AG09319 (cell line): ENCODE measurements around the gene OVCA2.

Source experiments
- DNase-seq: peaks from one replicate; pipeline ENCODE4 v3.0.0-alpha.2; 2010; ENCODE audit warnings: low read depth; ENCODE audit errors: extremely low read depth
- TF ChIP-seq, protein P1 (sequence below): IDR thresholded peaks from 2 replicates; pipeline ENCODE4 v1.5.1; 2011; ENCODE audit warnings: low read depth, mild to moderate bottlenecking, inconsistent platforms, low read length, moderate library complexity

OVCA2 gene

DNA sequence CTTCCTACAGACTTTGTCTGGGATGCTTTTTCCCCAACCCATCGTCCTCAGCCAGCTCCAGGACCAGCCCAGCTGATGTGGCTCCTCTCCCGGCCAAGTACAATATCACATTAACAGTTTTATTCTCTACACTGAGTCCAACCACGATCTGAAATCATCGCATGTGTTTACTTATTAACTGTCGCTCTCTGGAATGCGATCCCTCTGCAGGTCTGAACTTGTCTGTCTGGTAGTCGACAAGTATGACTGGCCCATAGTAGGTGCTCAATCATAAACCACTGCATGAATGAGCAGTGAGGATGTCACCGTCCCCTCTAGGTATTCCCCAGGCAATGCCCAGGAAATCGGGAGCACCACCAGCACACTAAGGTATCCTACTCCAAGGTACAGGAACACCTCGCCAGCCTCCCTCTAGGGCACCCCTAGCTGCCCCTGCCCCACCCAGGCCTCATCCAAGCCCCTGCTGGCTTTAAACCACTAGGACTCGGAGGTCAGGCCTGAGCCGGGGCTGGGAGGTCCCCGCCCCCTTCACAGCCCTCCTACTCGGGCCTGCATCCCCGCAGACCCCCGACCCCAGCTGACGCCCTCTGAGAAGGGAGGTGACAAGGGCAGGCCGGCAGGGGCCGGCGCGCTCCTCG, 44.4 kb upstream of the OVCA2 start:
- DNase-seq: no peak
- TF ChIP-seq, protein P1, sequence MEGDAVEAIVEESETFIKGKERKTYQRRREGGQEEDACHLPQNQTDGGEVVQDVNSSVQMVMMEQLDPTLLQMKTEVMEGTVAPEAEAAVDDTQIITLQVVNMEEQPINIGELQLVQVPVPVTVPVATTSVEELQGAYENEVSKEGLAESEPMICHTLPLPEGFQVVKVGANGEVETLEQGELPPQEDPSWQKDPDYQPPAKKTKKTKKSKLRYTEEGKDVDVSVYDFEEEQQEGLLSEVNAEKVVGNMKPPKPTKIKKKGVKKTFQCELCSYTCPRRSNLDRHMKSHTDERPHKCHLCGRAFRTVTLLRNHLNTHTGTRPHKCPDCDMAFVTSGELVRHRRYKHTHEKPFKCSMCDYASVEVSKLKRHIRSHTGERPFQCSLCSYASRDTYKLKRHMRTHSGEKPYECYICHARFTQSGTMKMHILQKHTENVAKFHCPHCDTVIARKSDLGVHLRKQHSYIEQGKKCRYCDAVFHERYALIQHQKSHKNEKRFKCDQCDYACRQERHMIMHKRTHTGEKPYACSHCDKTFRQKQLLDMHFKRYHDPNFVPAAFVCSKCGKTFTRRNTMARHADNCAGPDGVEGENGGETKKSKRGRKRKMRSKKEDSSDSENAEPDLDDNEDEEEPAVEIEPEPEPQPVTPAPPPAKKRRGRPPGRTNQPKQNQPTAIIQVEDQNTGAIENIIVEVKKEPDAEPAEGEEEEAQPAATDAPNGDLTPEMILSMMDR: no peak

DNA sequence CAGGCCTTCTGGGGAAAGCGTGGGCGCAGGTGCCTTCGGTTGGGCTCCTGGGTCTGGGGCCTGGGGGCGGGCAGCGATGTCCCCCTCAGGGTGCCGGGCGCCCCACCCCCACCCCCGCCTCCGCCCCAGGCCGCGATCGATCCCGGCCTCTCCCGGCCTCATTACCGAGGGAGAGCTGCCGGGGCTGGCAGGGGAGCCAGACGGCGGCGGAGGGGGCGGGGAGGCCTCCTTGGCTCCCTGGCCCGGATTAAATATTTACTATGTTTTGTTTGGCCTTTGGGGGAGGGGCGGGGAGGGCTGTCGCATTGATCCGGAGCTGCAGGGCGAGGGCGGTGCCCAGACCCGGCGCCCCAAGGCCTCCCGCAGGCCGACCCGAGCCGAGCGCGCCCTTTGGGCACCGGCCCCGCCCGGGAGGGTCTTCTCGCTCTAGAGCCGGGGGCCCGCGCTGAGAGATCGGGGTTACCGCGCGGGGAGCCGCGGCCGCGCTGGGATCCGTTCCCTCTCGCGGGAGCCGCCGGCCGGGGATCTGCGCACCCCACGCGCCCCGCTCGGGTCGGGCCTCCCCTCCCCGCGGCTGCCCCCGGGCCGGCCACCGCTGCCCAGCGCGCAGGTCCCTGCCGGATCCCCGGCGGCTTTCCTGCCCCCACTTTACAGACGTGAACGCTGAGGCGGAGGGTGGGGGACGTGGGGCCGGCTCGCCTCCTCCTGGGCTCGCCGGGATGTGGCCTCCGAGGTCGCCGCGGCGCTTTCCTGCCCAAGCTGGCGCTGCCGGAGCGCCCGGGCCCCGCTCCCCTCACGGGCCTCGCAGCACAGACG, 43.7 kb upstream of the OVCA2 start:
- DNase-seq: no peak
- TF ChIP-seq, protein P1: no peak

GRCh38 chr17:1999557-2000251, 42.1 kb upstream of the OVCA2 start:
- TF ChIP-seq, protein P1: no peak
- no peak for DNase-seq

- DNase-seq: no peak
- TF ChIP-seq, protein P1: no peak
Measured at GRCh38 chr17:2002767-2003329, 39.0 kb upstream of the OVCA2 start.

DNA sequence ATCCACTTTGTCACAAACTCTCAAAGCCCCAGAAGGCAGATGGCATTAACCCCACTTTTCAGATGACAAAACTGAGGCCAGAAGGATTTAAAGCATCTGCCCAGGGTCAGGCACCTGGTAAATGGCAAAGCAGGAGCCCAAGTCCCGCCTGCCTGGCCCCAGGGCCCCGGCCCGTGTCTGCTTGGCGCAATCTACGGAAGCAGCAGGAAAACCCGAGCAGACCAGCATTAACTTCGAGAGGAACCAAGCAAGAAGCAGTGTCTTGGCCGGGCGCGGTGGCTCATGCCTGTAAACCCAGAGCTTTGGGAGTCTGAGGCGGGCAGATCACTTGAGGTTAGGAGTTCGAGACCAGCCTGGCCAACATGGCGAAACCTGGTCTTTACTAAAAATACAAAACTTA, 38.3 kb upstream of the OVCA2 start:
- no peak for DNase-seq
- TF ChIP-seq, protein P1: no peak

- no peak for DNase-seq
- TF ChIP-seq, protein P1: no peak
Measured at GRCh38 chr17:2004435-2004952, 37.3 kb upstream of the OVCA2 start.
